Endothelial cell (in vitro differentiated cells): ENCODE results near the gene AGPAT3. TPM values are rescaled to one million over a fixed set of nuclear protein-coding genes. Genes with fewer than 3 reads are reported as not detected.
A peak's percentile ranks its signal among the peaks of the same experiment; 100 is the strongest.

Source experiments
- DNase-seq: peaks from one replicate; pipeline ENCODE4 v3.0.0; 2021; ENCODE audit warnings: low spot score
- H3K27ac Mint-ChIP-seq: one replicate; pipeline ENCODE4 v1.8.0; 2021; ENCODE audit warnings: mixed read lengths, inconsistent platforms; ENCODE audit not compliant: unreplicated experiment
- H3K27me3 Mint-ChIP-seq: one replicate; pipeline ENCODE4 v1.8.0; 2021; ENCODE audit warnings: mild to moderate bottlenecking, moderate library complexity, mixed read lengths, inconsistent platforms; ENCODE audit not compliant: unreplicated experiment
- H3K36me3 Mint-ChIP-seq: one replicate; pipeline ENCODE4 v1.8.0; 2021; ENCODE audit warnings: mild to moderate bottlenecking, low read depth, mixed read lengths, inconsistent platforms; ENCODE audit not compliant: unreplicated experiment
- H3K4me1 Mint-ChIP-seq: one replicate; pipeline ENCODE4 v1.8.0; 2021; ENCODE audit warnings: mild to moderate bottlenecking, mixed read lengths, inconsistent platforms; ENCODE audit not compliant: unreplicated experiment
- H3K4me3 Mint-ChIP-seq: one replicate; pipeline ENCODE4 v1.8.0; 2021; ENCODE audit warnings: mild to moderate bottlenecking, mixed read lengths, inconsistent platforms; ENCODE audit not compliant: unreplicated experiment
- H3K9me3 Mint-ChIP-seq: one replicate; pipeline ENCODE4 v1.8.0; 2021; ENCODE audit warnings: mixed read lengths, inconsistent platforms; ENCODE audit not compliant: unreplicated experiment
- CTCF ChIP-seq: fragments of 200-600 bp; sonication (generic); IDR thresholded peaks from one replicate; pipeline ENCODE4 v1.5.0; 2021; ENCODE audit warnings: antibody characterized with exemption; ENCODE audit not compliant: unreplicated experiment
- total RNA-seq: library from RNA; stranded (reverse); fragmentation: NEBNext Ultra II Directional; extraction: Animal tissue kit (Norgen Biotek cat#: 25700); gene quantifications from one replicate; pipeline ENCODE4 v1.2.1, GENCODE V29; 2021; ENCODE audit not compliant: unreplicated experiment

AGPAT3 gene
- total RNA-seq, 1 donor from 2014 or later: 22.6 TPM

GRCh38 chr21:43930074-43930847 lies 65.2 kb downstream of the AGPAT3 start:
- H3K36me3 Mint-ChIP-seq: peaks cover 15% of the 10 kb centered on the region
- DNase-seq: no peak
- no peak for TF ChIP-seq CTCF
- no peak overlapping the region for H3K4me3 Mint-ChIP-seq
- no peaks in the 10 kb centered on the region for H3K4me1 Mint-ChIP-seq
- no peaks in the 10 kb centered on the region for H3K27me3 Mint-ChIP-seq
- H3K9me3 Mint-ChIP-seq: no peaks in the 10 kb centered on the region
- no peak overlapping the region for H3K27ac Mint-ChIP-seq

DNA sequence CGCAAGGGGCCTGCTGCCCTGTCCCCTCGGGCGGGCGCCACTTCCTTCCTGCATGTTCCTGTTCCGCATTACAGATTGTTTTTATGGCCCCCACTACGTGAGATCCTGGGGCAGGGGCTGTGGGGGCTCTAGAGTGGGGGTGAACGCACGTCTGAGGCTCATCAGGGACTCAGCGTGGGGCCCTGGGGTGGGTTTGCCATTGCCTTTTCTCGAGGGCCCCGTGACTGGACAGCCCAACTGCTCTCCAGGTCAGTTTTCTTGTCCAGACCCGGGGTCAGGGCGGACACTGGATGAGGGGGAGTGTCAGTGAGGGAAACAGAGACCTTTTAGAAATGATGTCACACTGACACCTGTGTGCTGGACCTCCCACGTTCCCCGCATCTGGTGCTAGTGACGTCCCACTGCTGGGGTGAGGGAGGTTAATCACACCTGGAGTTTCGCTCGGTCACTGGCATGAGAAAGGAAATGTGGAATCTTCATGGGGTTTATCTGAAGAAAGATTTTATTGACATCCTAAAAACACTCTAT lies 65.9 kb downstream of the AGPAT3 start:
- Mint-ChIP-seq H3K27ac (no peak overlapping the region), H3K4me1 (no peaks in the 10 kb centered on the region), H3K36me3 (peaks cover 12% of the 10 kb centered on the region), H3K4me3 (no peak overlapping the region), H3K9me3 (no peaks in the 10 kb centered on the region), H3K27me3 (no peaks in the 10 kb centered on the region)
- no peak for TF ChIP-seq CTCF
- DNase-seq: no peak

- Mint-ChIP-seq H3K4me1 (no peaks in the 10 kb centered on the region), H3K9me3 (no peaks in the 10 kb centered on the region), H3K27me3 (no peaks in the 10 kb centered on the region), H3K4me3 (no peak overlapping the region), H3K36me3 (peaks cover 12% of the 10 kb centered on the region), H3K27ac (no peak overlapping the region)
- no peak for DNase-seq
- TF ChIP-seq CTCF: no peak
Measured at GRCh38 chr21:43931489-43931888, 66.5 kb downstream of the AGPAT3 start.

DNA sequence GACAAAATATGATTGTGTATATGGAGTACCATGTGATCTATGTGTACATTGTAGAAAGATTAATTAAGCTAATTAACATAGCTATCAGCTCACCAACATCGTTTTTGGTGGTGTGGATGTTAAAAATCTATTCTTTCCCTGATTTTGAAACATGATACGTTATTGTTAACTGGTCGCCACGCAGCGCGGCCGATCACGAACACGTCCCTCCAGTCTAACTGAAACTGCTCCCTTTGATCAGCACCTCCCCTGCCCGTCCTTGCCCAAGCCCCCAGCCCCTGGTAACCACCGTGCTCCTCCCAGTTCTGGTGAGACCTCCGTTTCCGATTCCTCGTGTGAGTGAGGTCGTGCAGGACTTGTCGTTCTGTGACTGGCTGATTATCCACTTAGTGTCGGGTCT lies 67.0 kb downstream of the AGPAT3 start:
- H3K27me3 Mint-ChIP-seq: no peaks in the 10 kb centered on the region
- no peaks in the 10 kb centered on the region for H3K9me3 Mint-ChIP-seq
- TF ChIP-seq CTCF: no peak
- H3K4me1 Mint-ChIP-seq: no peaks in the 10 kb centered on the region
- H3K27ac Mint-ChIP-seq: no peak overlapping the region
- peaks cover 12% of the 10 kb centered on the region for H3K36me3 Mint-ChIP-seq
- H3K4me3 Mint-ChIP-seq: peak overlapping the region; percentile 48
- DNase-seq: no peak

DNA sequence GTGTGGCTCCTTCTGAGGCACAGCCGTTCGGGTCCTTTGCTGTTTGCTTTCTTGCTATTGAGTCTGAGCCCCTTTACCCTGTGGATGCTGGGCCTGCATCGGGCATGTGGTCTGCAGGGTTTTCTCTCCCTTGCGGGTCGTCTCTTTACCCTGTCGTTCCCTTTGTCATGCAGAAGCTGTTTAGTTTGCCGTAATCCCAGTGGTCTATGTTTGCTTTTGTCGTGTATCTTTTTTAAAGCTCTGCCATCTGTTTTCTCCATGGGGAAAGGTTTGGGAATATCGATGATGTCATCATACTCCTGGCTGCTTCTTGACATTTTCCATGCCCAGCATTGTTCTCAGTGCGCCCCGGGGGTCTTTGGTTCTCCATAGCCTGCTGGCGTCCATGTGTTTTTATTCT lies 68.2 kb downstream of the AGPAT3 start:
- no peak overlapping the region for H3K27ac Mint-ChIP-seq
- peaks cover 12% of the 10 kb centered on the region for H3K36me3 Mint-ChIP-seq
- H3K27me3 Mint-ChIP-seq: peaks cover 3% of the 10 kb centered on the region
- TF ChIP-seq CTCF: no peak
- DNase-seq: no peak
- no peaks in the 10 kb centered on the region for H3K4me1 Mint-ChIP-seq
- H3K9me3 Mint-ChIP-seq: no peaks in the 10 kb centered on the region
- no peak overlapping the region for H3K4me3 Mint-ChIP-seq
